ENCODE measurements around the gene KLHDC7A.

The KLHDC7A gene

DNA sequence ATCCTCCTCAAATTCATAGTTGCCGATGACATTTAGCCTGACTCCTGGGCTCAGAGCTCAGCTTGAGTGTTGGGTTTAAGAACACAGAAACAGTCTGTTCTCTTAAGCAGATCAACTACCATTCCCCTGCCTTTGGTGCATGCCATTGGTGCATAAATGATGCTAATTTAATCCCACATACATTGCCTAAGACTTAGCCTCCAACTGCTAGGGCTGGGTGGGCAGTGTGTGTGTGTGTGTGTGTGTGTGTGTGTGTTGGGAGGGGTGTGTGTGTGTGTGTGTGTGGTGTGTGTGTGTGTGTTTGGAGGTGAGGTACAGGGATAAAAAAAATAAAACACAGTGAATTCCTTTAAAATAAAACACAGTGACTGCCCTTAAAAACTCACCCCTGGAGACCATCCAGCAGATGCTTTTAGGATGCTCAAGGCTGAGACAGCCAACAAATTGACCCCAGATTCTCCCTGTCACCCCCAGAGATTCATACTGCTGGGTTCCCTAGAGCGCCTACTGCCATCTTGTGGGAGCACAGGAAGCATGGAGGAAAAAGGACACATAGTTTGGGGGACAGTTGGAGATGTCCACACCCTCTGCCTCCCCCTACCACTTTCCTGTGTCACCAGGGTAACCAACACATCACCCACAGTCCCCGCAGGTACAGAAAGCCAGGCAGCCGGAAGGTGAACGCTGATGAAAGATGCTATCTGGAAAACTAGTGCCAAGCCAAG lies 30.6 kb downstream of the KLHDC7A start:
- no peak for DNase-seq

DNA sequence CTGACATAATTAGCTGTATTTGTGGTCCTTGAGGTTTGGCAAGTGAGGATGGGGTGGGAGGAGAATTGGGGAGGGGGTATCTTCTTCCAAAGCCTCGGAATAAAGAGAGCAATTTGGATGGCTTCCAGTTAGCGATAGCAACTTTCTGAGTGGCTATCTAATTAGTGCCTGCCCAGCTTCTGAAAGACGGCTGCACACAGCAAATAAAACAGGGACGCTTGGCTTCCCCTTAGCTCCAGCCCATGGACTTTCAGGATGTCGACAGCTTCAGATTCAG lies 31.1 kb downstream of the KLHDC7A start:
- DNase-seq: no peak

DNA sequence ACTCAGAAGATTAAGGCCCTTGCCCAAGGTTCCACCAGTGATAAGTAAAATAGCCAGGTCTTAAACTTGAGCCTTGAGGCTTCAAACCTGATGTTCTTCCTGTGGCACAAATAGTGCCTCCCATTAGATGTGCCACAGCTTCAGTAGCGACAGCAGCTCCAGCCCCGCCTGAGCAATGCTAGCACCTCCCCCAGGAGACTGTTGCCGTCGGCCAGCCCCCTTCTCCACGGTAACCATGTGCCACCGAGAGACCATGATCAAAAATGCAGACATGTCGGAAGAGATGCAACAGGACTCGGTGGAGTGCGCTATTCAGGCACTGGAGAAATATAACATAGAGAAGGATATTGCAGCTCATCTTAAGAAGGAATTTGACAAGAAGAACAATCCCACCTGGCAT lies 32.2 kb downstream of the KLHDC7A start:
- no peak for DNase-seq

DNA sequence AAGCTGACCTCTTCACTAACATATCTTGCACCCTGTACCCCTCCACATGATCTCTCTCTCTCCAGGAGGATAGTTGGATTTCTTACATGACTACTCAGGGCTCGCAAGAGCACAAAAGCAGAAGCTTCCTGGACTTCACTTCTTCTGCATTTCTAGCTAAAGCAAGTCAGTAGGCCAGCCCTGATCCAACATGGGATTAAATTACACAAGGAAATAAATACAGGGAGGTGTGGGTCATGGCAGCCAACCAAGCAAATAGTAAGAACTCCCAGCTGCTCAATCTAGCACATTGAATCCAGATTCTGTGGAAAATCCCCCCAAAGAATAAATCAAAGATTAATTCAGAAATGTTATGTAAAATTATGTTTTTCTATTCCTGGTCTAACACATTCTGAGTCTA lies 33.3 kb downstream of the KLHDC7A start:
- no peak for DNase-seq

DNA sequence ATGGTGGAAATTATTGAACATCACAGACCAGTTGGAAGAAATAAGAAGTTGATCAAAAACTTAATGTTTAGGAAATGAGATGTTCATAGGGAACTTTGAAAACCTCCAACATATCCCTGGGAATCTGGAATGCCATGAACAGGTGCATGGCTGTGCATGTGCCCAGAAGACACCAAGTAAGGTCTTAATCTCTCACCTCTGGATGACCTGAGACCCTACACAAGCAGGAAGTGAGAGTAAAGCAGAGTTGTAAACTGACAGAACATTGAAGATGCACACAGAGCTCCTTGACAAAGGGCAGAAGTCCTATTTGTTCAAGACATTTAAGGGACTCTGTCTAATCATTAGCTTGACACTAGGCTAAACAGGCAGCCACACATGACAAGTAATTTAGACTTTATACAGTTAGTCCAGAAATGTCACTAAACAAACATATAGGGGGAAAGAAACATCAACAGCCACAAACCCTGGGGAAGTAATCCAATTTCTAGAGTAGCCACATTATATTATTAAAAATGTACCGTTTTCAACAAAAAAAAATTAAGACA lies 34.5 kb downstream of the KLHDC7A start:
- DNase-seq: no peak

DNA sequence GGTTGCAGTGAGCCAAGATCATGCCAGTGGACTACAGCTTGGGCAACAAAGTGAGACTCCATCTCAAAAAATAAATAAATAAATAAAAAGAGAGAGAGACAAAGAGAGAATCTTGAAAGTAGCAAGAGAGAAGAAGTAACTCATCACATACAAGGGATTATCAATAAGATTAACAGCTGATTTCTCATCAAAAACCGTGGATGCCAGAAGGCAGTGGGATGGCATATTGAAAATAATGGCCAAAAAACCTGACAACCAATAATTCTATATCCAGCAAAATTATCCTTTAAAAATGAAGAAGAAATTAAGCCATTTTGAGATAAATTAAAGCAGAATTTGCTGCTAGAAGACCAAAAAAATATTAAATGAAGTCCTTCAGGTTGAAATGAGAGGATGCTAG lies 35.7 kb downstream of the KLHDC7A start:
- DNase-seq: no peak

DNA sequence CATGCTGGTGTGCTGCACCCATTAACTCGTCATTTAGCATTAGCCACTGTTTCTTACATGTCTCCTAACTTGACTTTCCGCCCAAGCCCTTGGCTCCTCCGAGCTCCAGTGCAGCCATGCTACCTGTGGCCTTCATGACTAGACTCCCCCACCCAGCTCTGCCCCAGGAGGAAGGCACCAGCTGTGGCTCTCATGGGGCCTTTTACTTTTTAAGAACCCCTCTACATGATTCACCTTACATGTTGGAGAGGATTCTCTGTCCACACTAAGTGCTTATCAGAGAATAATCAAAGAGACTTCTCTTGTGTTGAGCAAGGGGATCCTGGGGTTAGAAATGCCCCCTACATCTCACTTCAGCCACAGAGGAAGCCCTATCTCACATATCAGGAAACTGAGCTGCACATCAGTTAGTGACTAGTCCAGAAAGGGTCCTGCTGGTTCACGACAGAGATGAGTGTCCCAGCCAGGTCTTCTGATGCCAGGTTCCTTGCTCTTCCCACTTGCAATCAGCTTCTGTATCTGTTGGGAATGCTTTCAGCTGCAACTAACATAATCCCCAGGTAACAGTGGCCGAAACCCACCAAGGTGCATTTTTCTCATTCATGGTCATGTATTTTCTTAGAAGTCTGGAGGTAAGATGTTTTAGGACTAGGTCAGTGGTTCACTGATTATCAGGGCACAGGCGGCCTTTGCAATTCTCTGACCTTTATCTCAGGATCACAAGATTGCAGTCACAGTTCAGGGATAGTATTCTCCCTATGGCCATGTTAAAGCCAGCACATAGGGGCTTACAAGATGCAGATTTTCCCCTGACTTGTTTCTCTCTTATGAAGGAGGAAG lies 45.9 kb downstream of the KLHDC7A start:
- no peak for DNase-seq

DNA sequence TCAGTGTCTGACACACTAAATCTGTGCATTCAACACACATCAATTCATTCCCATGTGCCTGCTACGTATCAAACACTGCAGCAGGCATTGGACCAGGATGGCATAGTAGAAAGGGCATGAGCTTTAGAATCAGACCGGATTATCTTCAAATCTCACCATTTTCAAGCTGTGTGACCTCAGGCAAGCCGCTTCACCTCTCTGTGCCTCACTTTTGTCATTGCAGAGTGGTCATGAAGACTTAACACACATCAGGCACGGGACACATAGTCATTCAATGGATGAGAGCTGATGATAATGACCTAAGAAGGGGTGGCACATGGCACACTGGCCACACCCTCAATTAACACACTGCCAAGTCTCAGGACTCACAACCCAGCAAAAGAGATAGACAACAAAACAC lies 46.8 kb downstream of the KLHDC7A start:
- no peak for DNase-seq

DNA sequence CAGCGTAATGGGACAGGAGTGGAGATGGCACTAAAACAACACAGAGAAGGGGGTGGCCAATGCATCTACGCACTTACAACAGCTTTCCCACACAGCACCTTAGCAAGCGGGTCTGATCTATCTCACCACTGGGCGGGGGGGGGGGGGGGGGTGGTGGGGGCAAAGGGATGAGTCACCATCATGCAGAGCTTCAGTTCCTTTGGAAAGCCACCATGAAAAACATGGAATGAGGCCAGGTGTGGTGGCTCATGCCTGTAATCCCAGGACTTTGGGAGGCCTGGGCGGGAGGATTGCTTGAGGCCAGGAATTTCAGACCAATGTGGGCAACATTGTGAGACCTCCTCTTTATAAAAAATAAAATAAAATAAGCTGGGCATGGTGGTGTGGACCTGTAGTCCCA lies 47.2 kb downstream of the KLHDC7A start:
- no peak for DNase-seq

DNA sequence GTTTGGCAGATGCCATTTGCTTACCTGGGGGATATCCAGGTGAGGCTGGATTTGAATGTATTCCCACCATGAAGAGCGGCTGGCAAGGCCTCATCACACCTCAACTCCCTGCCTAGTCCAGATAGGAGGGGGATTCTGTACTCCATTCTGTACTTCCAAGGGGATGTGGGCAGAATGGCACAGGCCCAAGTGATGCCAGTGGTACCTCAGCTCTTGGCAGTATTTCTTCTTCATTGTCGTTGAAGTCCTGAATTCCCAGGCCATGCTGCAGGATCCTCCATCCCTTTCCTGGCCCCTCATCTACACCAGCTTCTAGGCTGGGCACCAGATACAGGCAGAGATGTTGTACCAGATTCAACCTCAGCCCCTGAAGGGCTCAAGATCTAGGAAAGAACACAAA lies 47.9 kb downstream of the KLHDC7A start:
- DNase-seq: no peak

DNA sequence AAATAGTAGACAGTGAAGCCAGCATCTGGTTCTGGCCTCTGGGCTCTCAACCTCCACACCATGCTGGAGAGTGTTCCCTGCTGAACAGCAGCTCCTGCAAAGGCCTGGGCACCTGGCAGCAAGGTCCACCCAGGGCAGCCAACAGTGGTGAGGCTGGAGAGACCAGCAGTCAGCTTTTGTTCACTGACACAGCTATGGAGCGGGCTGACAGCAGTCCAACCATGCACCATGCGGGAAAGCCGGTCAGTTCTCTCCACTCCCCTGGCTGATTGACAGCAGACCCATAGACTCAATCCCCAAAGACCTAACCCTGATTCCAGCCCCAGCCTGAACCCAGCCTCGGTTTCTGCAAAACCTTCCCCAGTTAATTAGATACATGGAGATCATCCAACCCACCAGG lies 49.0 kb downstream of the KLHDC7A start:
- DNase-seq: no peak

DNA sequence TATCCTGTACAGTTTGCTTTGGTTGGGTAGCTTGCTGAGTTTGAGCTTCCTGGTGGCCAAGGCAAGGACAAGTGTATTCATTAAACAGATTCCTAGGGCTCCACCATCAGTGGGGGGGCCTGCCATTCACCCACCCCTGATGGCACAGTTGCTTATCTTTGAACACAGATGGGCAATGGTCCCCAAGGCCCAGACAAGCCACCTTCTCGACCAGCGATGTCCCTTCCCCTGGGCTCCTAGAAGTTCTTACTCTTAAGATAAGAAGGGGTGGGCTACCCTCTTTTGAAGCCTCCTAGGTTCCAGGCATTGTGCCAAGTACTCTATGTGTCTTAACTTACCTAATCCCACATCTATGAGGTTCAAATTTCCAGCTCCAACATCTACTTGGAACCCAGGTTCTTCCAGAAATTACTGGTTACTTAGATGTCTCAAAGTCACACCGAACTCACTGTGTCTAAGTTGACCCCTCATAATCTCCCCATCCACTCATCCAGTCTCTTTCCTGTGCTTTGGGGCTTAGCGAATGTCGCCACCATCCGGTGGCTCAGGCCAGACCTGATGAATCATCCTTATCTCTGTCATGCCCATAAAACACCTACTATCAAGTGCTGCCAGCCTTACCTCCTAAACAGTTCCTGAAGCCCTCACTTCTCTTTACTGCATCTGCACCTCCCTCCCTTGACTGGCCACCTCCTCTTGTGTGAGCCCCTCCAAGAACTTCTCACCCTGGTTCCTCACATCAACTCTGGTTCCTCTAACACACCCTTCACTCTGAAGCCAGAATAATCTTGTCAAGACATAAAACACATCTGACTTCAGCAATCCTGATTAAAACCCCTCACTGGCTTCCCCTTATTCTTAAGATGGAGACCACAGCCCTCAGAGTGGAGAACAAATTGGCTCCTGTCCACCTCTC lies 50.1 kb downstream of the KLHDC7A start:
- DNase-seq: no peak

DNA sequence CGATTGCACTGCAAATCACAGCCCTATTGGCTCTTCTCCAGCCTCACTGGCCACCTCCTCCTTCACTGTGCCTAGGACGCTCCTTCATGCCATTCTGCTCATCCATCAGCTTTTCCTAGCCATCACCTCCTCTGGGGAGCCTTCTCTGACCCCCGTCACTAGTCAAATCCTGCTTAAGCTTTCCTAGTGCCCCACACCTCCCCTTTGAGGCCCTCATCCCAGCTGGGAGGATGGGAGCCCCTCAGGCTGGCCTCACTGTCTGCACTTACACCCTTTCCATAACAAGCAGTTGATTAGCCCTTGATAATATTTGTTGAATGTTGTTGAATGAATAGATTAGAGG lies 50.7 kb downstream of the KLHDC7A start:
- DNase-seq: no peak

DNA sequence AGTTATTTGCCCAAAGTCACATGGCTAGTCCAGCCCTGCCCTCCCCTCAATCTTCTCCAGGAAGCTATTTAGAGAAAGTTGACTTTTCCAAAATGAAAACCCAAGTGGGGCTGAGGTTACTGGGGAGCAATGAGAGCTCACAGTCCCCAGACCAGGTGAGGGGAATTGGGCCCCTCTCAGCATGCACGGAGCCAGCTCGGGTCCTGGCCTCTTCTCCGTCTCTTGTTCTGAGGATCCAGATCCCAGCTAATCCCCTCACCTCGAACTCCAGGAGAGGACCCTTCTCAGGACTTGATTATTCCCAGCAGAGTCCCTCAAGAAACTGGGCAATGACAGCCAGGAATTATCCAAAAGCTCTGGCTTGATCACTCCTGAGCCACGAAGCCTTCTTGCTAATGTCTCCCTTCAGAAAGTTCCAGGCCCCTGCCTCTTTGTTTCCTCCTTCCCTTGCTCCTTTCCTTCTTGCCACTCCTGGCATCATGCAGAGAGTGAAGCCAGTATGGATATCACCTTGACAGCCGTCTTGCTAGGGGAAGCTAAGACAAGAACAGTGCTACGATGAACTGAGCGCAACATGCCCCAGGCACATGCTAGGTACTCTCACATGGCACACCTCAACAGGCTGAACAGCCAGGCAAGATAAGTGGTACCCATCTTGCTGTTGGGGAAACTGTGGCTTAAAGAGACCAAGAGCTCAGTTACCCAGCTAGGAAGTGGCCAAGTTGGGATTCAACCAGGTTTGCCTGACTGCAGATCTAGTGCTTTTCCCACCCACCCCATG lies 51.9 kb downstream of the KLHDC7A start:
- no peak for DNase-seq

DNA sequence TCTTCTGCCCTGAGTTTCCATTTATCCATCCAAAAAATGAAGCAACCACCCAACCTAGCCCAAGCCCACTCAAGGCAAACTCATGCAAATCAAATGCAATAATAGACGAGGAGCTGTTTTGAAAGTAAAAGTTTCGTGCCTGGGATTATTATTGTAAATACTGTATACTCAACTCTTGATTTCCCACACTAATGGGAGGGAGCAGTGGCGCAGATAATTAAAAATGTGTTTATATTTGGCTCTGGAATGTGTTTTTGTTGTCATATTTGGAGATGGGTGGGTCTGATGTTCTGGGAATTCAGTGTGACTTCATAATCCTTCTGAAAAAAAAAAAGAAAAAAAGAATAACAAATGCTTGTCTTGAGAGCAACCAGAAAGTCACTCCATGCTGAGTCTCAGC lies 52.5 kb downstream of the KLHDC7A start:
- no peak for DNase-seq

DNA sequence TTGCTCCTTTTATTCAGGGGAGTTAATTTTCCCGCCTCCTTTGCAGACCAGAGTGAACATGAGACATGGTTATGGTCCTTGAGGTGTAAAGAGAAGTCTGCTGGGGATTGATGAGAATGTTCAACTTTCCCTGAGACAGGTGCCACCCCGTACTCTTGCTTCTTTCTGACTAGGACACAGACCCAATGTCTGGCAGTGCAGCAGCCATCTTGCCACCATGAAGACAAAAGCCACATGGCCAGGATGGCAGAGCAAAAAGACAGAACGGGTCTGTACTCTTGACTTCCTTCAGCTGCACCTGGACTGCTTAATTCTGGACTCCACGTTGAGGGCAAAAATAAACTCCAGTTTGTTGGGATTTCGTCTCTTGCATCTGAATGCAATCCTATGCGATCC lies 54.1 kb downstream of the KLHDC7A start:
- no peak for DNase-seq

Data from activated CD4-positive, alpha-beta T cell treated with anti-CD3 and anti-CD28 coated beads, Interleukin-2, amount 50 U/mL, for 4 hours (primary cell).